ENCODE measurements around the gene ARHGAP15.

DNA sequence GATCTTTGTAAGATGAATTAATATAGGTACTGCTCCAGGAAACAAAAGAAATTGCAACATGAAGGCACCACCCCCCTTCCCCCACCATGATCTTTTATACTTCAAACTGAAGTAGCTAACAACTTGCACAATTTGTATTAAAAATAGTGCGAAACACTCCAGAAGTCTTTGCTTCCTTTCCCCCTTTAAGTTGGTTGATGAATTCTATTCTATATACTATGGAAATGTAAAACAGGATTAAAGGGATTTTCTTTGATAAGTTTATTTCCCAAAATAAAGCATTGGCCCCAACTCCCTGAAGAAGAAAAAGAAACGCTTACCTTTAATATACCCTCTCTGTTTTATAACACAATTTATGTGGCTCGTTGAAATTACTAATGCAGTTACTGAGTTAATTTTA, 227.1 kb downstream of the ARHGAP15 start:
- TF ChIP-seq EZH2 (IDR thresholded peaks at IDR 0.05; ENCODE audit: insufficient read depth, poor library complexity, severe bottlenecking) (no peak), EZH2phosphoT487 (IDR thresholded peaks at IDR 0.05; ENCODE audit: insufficient read depth, low read depth) (no peak)
